NCI-H510A treated with DMSO at 0.1 percent for 48 hours (cell line): ENCODE results near the gene GRIP1.

Source experiments
- DNase-seq: peaks from one replicate; lab custom pipeline; 2025; lab: John Stamatoyannopoulos, UW

The GRIP1 gene, protein sequence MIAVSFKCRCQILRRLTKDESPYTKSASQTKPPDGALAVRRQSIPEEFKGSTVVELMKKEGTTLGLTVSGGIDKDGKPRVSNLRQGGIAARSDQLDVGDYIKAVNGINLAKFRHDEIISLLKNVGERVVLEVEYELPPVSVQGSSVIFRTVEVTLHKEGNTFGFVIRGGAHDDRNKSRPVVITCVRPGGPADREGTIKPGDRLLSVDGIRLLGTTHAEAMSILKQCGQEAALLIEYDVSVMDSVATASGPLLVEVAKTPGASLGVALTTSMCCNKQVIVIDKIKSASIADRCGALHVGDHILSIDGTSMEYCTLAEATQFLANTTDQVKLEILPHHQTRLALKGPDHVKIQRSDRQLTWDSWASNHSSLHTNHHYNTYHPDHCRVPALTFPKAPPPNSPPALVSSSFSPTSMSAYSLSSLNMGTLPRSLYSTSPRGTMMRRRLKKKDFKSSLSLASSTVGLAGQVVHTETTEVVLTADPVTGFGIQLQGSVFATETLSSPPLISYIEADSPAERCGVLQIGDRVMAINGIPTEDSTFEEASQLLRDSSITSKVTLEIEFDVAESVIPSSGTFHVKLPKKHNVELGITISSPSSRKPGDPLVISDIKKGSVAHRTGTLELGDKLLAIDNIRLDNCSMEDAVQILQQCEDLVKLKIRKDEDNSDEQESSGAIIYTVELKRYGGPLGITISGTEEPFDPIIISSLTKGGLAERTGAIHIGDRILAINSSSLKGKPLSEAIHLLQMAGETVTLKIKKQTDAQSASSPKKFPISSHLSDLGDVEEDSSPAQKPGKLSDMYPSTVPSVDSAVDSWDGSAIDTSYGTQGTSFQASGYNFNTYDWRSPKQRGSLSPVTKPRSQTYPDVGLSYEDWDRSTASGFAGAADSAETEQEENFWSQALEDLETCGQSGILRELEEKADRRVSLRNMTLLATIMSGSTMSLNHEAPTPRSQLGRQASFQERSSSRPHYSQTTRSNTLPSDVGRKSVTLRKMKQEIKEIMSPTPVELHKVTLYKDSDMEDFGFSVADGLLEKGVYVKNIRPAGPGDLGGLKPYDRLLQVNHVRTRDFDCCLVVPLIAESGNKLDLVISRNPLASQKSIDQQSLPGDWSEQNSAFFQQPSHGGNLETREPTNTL

GRCh38 chr12:66678338-66679275 is at the start of gene GRIP1:
Gene GRIP1 (minus strand): TSS chr12:66679076. CDS start chr12:66678904, 172 bp downstream.
- peak; percentile 40 for DNase-seq

GRCh38 chr12:66726556-66726955 is 47.7 kb upstream of the GRIP1 start:
- no peak for DNase-seq

- DNase-seq = no peak
Observed at GRCh38 chr12:66725031-66725430, 46.2 kb upstream of the GRIP1 start.

DNA sequence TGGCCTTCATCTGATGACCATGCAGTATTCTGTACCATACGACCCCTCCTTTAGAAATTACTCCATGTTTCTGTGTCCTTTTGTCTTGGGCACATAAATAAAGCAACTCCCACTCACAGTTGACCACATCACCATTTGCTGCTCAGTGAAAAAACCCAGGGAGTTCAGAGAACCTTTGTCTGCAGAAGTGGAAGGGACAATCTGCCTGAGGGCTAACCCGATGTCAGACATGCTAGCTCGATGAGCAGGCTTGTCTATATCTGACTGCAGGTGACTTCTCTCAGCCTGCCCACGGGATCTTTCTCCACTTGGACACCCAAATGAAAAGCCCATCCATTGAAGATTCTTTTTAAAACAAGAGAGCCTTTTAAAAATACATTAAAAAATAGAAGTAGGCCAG is 45.7 kb upstream of the GRIP1 start:
- no peak for DNase-seq

GRCh38 chr12:66724026-66724425 is 45.1 kb upstream of the GRIP1 start:
- DNase-seq = no peak

DNA sequence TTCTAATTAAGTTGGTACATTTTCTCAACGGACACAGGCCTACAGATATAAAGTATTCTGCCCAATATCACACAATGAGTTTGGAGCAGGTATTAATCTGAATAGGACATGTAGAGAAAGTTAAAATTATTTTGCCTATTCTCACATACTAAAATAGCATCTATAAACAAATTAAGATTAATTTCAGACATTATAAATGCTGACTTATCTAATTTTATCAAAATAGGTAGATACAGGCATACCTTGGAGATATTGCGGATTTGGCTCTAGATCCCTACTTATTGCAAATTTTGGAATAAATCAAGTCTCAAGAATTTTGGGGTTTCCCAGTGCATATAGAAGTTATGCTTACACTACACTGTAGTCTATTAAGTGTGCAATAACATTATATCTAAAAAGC is 41.0 kb upstream of the GRIP1 start:
- DNase-seq = no peak

GRCh38 chr12:66717036-66717673 is 38.3 kb upstream of the GRIP1 start:
- no peak for DNase-seq

DNA sequence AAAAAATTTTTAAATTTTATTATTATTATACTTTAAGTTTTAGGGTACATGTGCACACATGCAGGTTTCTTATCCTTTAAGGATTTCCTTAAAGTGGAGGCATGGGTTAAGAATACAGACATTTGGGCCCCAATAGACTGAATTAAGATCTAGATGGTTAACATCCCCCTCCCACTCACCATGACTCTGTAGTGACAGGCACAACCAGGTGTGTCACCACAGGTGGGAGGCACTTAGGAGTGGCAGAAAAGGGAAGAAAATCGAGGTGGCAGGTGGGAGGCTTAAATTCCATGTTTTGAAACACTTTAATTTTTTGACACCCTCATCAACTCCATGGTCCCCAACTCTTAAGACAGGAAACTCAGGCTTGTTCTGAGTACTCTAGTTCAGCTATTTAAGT is 37.6 kb upstream of the GRIP1 start:
- DNase-seq = no peak

- DNase-seq = no peak
Observed at GRCh38 chr12:66714709-66715108, 35.8 kb upstream of the GRIP1 start.

- DNase-seq = no peak
Observed at GRCh38 chr12:66713984-66714383, 35.1 kb upstream of the GRIP1 start.

DNA sequence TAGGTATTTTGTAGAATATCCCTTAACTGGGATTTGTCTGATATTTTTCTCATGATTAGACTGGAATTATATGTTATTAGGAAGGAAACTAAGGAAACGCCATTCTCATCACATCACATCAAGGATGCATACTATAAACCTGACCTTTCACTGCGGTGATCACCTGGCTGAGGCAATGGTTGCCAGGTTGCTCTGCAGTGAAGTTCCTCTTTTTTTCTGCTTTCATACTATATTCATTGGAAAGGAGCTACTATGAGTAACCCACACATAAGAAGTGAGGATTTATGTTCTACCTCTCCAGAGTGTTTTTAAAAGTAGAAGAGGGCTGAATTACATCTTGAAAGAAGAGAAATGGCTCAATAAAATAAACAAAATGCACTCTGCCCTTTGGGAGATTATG is 31.0 kb upstream of the GRIP1 start:
- no peak for DNase-seq

- no peak for DNase-seq
Observed at GRCh38 chr12:66709457-66709773, 30.5 kb upstream of the GRIP1 start.

GRCh38 chr12:66708704-66709456 is 30.0 kb upstream of the GRIP1 start:
- peak; percentile 29 for DNase-seq

DNA sequence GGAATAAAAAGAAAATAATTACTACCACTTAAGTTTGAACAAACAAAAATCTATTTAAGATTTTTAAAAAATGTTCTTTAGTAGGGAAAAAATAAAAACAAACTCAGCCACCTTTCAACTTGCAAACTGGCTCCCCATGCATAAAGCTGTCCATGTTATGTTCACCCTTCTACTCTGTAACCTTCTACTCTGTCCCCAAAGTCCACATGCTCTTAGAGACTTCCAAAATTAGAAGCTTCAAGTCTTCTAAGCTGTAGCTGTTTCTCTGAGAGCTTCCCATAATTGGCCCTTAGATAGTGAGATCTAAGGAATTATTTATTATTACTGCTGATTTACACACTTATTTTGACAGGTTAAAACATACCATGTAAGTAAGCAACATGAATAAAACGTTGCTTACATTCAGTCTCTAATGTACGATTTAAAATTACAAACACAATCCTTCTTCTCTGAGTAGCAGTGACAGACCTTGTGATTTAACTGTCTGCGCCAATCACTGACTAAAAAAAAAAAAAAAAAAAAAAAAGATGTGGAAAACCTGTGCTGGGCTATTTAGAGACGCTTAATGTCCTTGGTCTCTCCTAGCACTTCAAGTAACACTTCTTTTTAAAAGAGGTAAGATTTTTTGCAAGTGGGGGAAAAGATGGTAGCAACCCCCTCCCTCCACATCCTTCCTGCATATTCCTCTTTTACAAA is 28.3 kb upstream of the GRIP1 start:
- DNase-seq = no peak

- no peak for DNase-seq
Observed at GRCh38 chr12:66699738-66700482, 21.0 kb upstream of the GRIP1 start.

GRCh38 chr12:66698558-66698957 is 19.7 kb upstream of the GRIP1 start:
- no peak for DNase-seq

DNA sequence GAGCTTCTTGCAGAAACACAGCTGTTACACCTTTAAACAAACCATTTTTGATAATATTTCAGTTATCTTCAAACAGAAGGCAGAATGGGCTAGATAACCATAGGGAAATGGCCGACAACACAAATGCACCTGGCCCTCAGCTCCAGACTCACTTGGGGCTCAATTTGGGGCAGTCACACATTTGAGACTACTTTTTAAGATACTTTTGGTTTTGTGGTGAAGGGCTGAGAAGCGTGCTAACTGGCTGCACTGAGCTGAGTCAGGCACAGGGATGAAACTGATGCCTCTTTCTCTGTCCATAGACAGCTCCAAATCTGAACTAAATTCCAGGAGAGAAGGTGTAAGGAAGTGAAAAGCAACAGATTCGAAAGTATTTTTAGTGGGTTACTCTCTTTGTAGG is 18.5 kb upstream of the GRIP1 start:
- no peak for DNase-seq

GRCh38 chr12:66694666-66695613 is 16.1 kb upstream of the GRIP1 start:
- DNase-seq = peak; percentile 87
